Spleen (tissue), 11 donors: ENCODE results near the gene LAMC3. TPM values are rescaled to one million over a fixed set of nuclear protein-coding genes. Genes with fewer than 3 reads are reported as not detected.

Source experiments
- DNase-seq: peaks from one replicate; pipeline ENCODE4 v3.0.0-alpha.2; 2020
- H3K27ac ChIP-seq, 8 donors: fragments of 200-600 bp; sonication (generic) in 7 of 8; 1 replicate in 4 of 8; 2 replicates in 4 of 8; pipeline versions ENCODE4 v1.5.0 to v1.8.0; 2016 to 2021; ENCODE audit warnings: inconsistent platforms in 4 of 8, mild to moderate bottlenecking in 4 of 8, moderate library complexity in 1 of 8
- H3K27me3 ChIP-seq, 7 donors: fragments of 200-600 bp; sonication (generic) in 6 of 7; replicated peaks in 1 of 7; 1 replicate in 4 of 7; 2 replicates in 3 of 7; pipeline versions ENCODE4 v1.5.0 to v1.8.0; 2016 to 2021; ENCODE audit warnings: inconsistent platforms in 3 of 7, mild to moderate bottlenecking in 1 of 7
- H3K36me3 ChIP-seq, 6 donors: fragments of 200-600 bp; sonication (generic) in 5 of 6; 1 replicate in 4 of 6; 2 replicates in 2 of 6; pipeline versions ENCODE4 v1.5.0 to v1.8.0; 2016 to 2021; ENCODE audit warnings: inconsistent platforms in 2 of 6
- H3K4me1 ChIP-seq, 6 donors: fragments of 200-600 bp; sonication (generic) in 5 of 6; 1 replicate in 3 of 6; 2 replicates in 3 of 6; pipeline versions ENCODE4 v1.5.0 to v1.8.0; 2016 to 2021; ENCODE audit warnings: inconsistent platforms in 3 of 6
- H3K4me3 ChIP-seq, 8 donors: fragments of 200-600 bp; sonication (generic) in 7 of 8; 1 replicate in 4 of 8; 2 replicates in 4 of 8; pipeline versions ENCODE4 v1.5.0 to v1.8.0; 2016 to 2021; ENCODE audit warnings: inconsistent platforms in 4 of 8, mild to moderate bottlenecking in 4 of 8, moderate library complexity in 2 of 8
- H3K9me3 ChIP-seq, 8 donors: fragments of 200-600 bp; sonication (generic) in 7 of 8; 1 replicate in 4 of 8; 2 replicates in 4 of 8; pipeline versions ENCODE4 v1.5.0 to v1.8.0; 2016 to 2021; ENCODE audit warnings: inconsistent platforms in 4 of 8
- POLR2A ChIP-seq, 3 donors: fragments of 450-650 bp; IDR thresholded peaks; one replicate each; pipeline ENCODE4 v1.5.1; 2017; ENCODE audit warnings: antibody characterized with exemption in 3 of 3, mild to moderate bottlenecking in 1 of 3
- POLR2AphosphoS5 ChIP-seq, 3 donors: sonication (generic); formaldehyde crosslinking; IDR thresholded peaks; one replicate each; pipeline ENCODE4 v1.5.1; 2017; ENCODE audit warnings: antibody characterized with exemption in 3 of 3
- WGBS, 5 donors: extraction: QIAGEN DNeasy Blood & Tissue Kit in 3 of 5; methylation state at CpG; one replicate each; pipeline versions ENCODE4 v1.1.5 to v1.1.7; 2013 to 2018; 5-methylcytosine and 5-hydroxymethylcytosine counted together
- intact Hi-C: fragments of 100-400 bp; cut with DNase I; formaldehyde crosslinking; loops from one replicate; pipeline ENCODE4 v1.15.0; 2023; ENCODE audit warnings: low total_unique reads
- polyA plus RNA-seq, 3 donors: library from polyadenylated mRNA; stranded (reverse); fragments of 200-250 nt; gene quantifications; one replicate each; pipeline ENCODE4 v1.2.1, GENCODE V29; 2013
- total RNA-seq, 7 donors: library from RNA; depleted of rRNA in 3 of 7; stranded (reverse); fragments of >200 nt in 3 of 7; fragmentation: NEBNext Ultra II Directional in 4 of 7; extraction: Animal tissue kit (Norgen Biotek cat#: 25700) in 4 of 7; gene quantifications; one replicate each; pipeline versions ENCODE4 v1.1.0 to v1.2.1, GENCODE V29; 2016 to 2021
- TF ChIP-seq, protein P1 (sequence below), 11 experiments: fragments of 200-600 bp in 7 of 11; fragments of 450-650 bp in 4 of 11; sonication (generic) in 4 of 11; IDR thresholded peaks in 8 of 11; conservative IDR thresholded peaks in 3 of 11; 1 replicate in 7 of 11; 2 replicates in 4 of 11; pipeline versions ENCODE4 v1.4.0 to v1.8.0; 2016 to 2021; ENCODE audit warnings: antibody characterized with exemption in 11 of 11, inconsistent platforms in 4 of 11, mild to moderate bottlenecking in 1 of 11
- donor health status: healthy with polysubstance abuse.
- donor health status: DM: no; HTN: no; CAD: no; lungs with moderate emphysema.
- donor health status: DM: no; HTN: no; CAD: no.
- donor health status: Bipolar disorder and iron deficiency.
- donor health status: healthy.
- donor health status: DM: no; HTN: no; CAD: no.
- donor health status: DM: yes; HTN: yes; CAD: no.

Gene LAMC3
- total and polyA plus RNA-seq, 10 donors, result 9.1 to 79.5 (median 34.6) TPM

DNA sequence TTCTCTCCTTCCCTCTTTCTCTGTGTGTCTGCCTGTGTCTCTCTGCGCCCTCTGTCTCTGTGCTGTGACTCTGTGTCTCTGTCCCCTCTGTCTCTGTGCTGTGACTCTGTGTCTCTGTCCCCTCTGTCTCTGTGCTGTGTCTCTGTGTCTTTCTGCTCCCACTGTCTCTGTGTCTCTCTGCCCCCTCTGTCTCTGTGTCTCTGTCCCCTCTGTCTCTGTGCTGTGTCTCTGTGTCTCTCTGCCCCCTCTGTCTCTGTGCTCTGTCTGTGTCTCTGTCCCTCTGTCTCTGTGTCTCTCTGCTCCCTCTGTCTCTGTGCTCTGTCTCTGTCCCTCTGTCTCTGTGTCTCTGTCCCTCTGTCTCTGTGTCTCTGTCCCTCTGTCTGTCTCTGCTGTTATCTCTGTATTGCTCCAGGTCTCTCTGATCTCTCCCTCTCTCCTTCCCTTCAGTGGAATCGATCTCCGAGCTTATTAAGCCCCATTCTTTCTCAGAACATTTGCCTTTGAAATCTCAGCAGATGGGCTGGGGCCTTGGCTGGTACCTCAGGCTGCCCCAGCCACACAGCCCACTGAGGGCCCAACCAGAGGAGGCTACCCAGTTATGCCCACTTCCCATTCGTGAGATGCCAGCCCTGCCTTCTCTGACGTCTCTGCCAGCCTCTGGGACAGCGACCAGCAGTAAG lies 36.6 kb upstream of the LAMC3 start:
- H3K9me3 ChIP-seq, result no peaks in the 10 kb centered on the region
- 57 to 79% (median 69%) methylated on average over 6 of the region's 6 CpGs for WGBS, 5 donors
- TF ChIP-seq, protein P1, sequence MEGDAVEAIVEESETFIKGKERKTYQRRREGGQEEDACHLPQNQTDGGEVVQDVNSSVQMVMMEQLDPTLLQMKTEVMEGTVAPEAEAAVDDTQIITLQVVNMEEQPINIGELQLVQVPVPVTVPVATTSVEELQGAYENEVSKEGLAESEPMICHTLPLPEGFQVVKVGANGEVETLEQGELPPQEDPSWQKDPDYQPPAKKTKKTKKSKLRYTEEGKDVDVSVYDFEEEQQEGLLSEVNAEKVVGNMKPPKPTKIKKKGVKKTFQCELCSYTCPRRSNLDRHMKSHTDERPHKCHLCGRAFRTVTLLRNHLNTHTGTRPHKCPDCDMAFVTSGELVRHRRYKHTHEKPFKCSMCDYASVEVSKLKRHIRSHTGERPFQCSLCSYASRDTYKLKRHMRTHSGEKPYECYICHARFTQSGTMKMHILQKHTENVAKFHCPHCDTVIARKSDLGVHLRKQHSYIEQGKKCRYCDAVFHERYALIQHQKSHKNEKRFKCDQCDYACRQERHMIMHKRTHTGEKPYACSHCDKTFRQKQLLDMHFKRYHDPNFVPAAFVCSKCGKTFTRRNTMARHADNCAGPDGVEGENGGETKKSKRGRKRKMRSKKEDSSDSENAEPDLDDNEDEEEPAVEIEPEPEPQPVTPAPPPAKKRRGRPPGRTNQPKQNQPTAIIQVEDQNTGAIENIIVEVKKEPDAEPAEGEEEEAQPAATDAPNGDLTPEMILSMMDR (IDR thresholded peaks at IDR 0.05 in 8 of 11, conservative IDR thresholded peaks at IDR 0.05 in 3 of 11), result no peak
- TF ChIP-seq POLR2A (IDR thresholded peaks at IDR 0.05) (no peak), POLR2AphosphoS5 (IDR thresholded peaks at IDR 0.05) (no peak)
- no peaks in the 10 kb centered on the region for H3K4me1 ChIP-seq
- H3K27ac ChIP-seq, result no peak overlapping the region
- no peaks in the 10 kb centered on the region for H3K36me3 ChIP-seq
- no peak overlapping the region for H3K4me3 ChIP-seq
- no peak for DNase-seq
- H3K27me3 ChIP-seq, result peaks cover 0 to 34% (median 4%) of the 10 kb centered on the region in 7 donors
- intact Hi-C loops, result no loop called here

GRCh38 chr9:130972957-130973685 lies 35.9 kb upstream of the LAMC3 start:
- Histone ChIP-seq H3K36me3 (no peaks in the 10 kb centered on the region), H3K4me3 (no peak overlapping the region), H3K27me3 (peaks cover 0 to 41% (median 4%) of the 10 kb centered on the region in 7 donors), H3K27ac (no peak overlapping the region), H3K4me1 (no peaks in the 10 kb centered on the region), H3K9me3 (no peaks in the 10 kb centered on the region)
- TF ChIP-seq POLR2A (IDR thresholded peaks at IDR 0.05) (no peak), POLR2AphosphoS5 (IDR thresholded peaks at IDR 0.05) (no peak)
- TF ChIP-seq, protein P1 (IDR thresholded peaks at IDR 0.05 in 8 of 11, conservative IDR thresholded peaks at IDR 0.05 in 3 of 11), result no peak
- 78 to 85% (median 82%) methylated on average over 16 to 19 of the region's 19 CpGs for WGBS, 5 donors
- no peak for DNase-seq
- intact Hi-C loops, result no loop called here

DNA sequence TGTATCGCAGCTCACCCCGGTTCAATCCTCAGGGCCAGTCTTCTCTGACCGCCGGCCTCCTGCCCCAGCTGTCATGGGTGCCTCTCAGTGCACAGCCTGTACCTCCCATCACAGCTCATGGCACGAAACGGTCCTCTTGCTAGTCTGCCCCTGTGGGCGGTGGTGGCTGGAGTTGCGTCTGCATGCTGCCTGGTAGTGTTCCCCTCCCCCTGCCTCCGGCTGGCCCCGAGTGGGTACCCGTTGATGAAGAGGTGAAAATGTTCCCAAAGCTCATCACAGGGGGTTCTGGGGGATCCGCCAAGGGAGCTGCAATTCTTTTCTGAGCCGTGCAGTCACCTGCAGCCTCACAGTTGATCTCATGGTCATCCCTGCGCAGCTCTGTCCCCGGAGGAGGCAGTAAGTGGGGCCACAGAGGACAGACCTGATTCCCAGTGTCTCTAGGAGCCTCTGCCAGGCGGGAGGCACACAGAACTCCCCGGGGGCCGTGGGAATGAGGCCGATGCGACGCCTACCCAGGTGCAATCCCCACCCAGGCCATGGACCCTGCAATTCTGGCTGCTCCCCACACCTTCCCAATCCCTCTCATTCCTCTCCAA lies 35.2 kb upstream of the LAMC3 start:
- H3K27ac ChIP-seq, result no peak overlapping the region
- H3K4me3 ChIP-seq, result no peak overlapping the region
- TF ChIP-seq, protein P1 (IDR thresholded peaks at IDR 0.05 in 8 of 11, conservative IDR thresholded peaks at IDR 0.05 in 3 of 11), result no peak
- TF ChIP-seq POLR2A (IDR thresholded peaks at IDR 0.05), result no peak
- TF ChIP-seq POLR2AphosphoS5 (IDR thresholded peaks at IDR 0.05), result no peak
- H3K4me1 ChIP-seq, result no peaks in the 10 kb centered on the region
- 57 to 75% (median 69%) methylated on average over 19 to 21 of the region's 21 CpGs for WGBS, 5 donors
- no peaks in the 10 kb centered on the region for H3K36me3 ChIP-seq
- H3K9me3 ChIP-seq, result no peaks in the 10 kb centered on the region
- peaks cover 0 to 47% (median 4%) of the 10 kb centered on the region in 7 donors for H3K27me3 ChIP-seq
- DNase-seq, result no peak
- intact Hi-C loops, result no loop called here

DNA sequence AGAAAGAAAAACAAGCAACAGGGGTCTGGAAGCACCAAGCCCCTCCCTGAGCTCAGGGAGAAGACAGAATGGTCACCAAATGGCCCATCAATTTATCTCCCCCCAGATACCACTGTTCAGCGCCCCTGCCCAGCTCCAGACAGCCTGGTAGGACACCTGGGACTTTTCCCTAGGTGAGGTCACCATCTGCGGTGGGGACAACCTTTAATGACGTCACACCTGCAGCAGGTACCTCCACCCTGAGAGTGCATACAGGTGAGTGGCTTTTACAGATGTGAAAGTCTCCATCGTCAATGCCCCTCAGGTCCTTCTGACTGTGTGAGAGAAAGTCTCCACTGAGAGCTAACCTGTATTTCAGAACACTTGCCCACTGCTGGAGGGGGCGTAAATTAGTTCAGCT lies 34.3 kb upstream of the LAMC3 start:
- no peaks in the 10 kb centered on the region for H3K9me3 ChIP-seq
- TF ChIP-seq POLR2AphosphoS5 (IDR thresholded peaks at IDR 0.05), result no peak
- TF ChIP-seq, protein P1 (IDR thresholded peaks at IDR 0.05 in 8 of 11, conservative IDR thresholded peaks at IDR 0.05 in 3 of 11), result no peak
- no peak for TF ChIP-seq POLR2A (IDR thresholded peaks at IDR 0.05)
- no peaks in the 10 kb centered on the region for H3K36me3 ChIP-seq
- intact Hi-C loops, result no loop called here
- DNase-seq, result no peak
- WGBS, 5 donors, result 76 to 92% (median 86%) methylated on average over 5 of the region's 5 CpGs
- no peak overlapping the region for H3K27ac ChIP-seq
- no peaks in the 10 kb centered on the region for H3K4me1 ChIP-seq
- H3K27me3 ChIP-seq, result peaks cover 0 to 49% (median 4%) of the 10 kb centered on the region in 7 donors
- no peak overlapping the region for H3K4me3 ChIP-seq
